Fibroblast of lung (primary cell): ENCODE data around the gene MCM8. TPM values are rescaled to one million over a fixed set of nuclear protein-coding genes. Genes with fewer than 3 reads are reported as not detected.

Experiments
- DNase-seq, 2 donors: peaks; one replicate each; pipeline versions ENCODE4 v3.0.0 to v3.0.0-alpha.2; 2010; ENCODE audit warnings: low read depth in 2 of 2
- H2AFZ ChIP-seq: 2 replicates; pipeline ENCODE4 v1.5.1; 2012; ENCODE audit warnings: low read length, control low read depth, inconsistent platforms
- H3K27ac ChIP-seq: 2 replicates; pipeline ENCODE4 v1.5.1; 2011; ENCODE audit warnings: low read length, control low read depth; ENCODE audit not compliant: insufficient read depth
- H3K27me3 ChIP-seq: 2 replicates; pipeline ENCODE4 v1.5.1; 2011; ENCODE audit warnings: mild to moderate bottlenecking, low read length; ENCODE audit not compliant: control insufficient read depth, insufficient read depth
- H3K36me3 ChIP-seq: 2 replicates; pipeline ENCODE4 v1.5.1; 2011; ENCODE audit warnings: low read length; ENCODE audit not compliant: control insufficient read depth, insufficient read depth
- H3K4me1 ChIP-seq: 2 replicates; pipeline ENCODE4 v1.5.1; 2011; ENCODE audit warnings: low read length; ENCODE audit not compliant: control insufficient read depth, insufficient read depth; ENCODE audit errors: extremely low read depth
- H3K4me2 ChIP-seq: 2 replicates; pipeline ENCODE4 v1.5.1; 2011; ENCODE audit warnings: low read length, control low read depth; ENCODE audit not compliant: insufficient read depth; ENCODE audit errors: extremely low read depth
- H3K4me3 ChIP-seq, 4 experiments: fragments of 200-600 bp in 1 of 4; sonication (generic) in 1 of 4; replicated peaks in 1 of 4; 2 replicates each; pipeline ENCODE4 v1.5.1; 2011 to 2016; ENCODE audit warnings: low read length in 4 of 4, low read depth in 3 of 4, mild to moderate bottlenecking in 3 of 4, control low read depth in 2 of 4, inconsistent platforms in 1 of 4, mixed read lengths in 1 of 4; ENCODE audit not compliant: insufficient read depth in 1 of 4; ENCODE audit errors: control extremely low read depth in 1 of 4
- H3K79me2 ChIP-seq: 2 replicates; pipeline ENCODE4 v1.5.1; 2012; ENCODE audit warnings: mild to moderate bottlenecking, low read length, inconsistent platforms; ENCODE audit not compliant: control insufficient read depth, insufficient read depth
- H3K9ac ChIP-seq: 2 replicates; pipeline ENCODE4 v1.5.1; 2011; ENCODE audit warnings: mild to moderate bottlenecking, low read length, control low read depth; ENCODE audit not compliant: insufficient read depth
- H3K9me3 ChIP-seq: 2 replicates; pipeline ENCODE4 v1.5.1; 2012; ENCODE audit warnings: low read depth, low read length; ENCODE audit not compliant: control insufficient read depth, insufficient read depth
- H4K20me1 ChIP-seq: 2 replicates; pipeline ENCODE4 v1.5.1; 2011; ENCODE audit warnings: low read length; ENCODE audit not compliant: control insufficient read depth, insufficient read depth; ENCODE audit errors: extremely low read depth
- EZH2 ChIP-seq: IDR thresholded peaks from 2 replicates; pipeline ENCODE4 v1.5.1; 2012; ENCODE audit warnings: low read length, control low read depth, mild to moderate bottlenecking; ENCODE audit errors: missing control alignments
- polyA plus RNA-seq, 2 donors: library from polyadenylated mRNA; depleted of rRNA in 1 of 2; stranded (reverse) in 1 of 2; unstranded in 1 of 2; fragments of >200 nt; gene quantifications; 2 replicates each; pipeline ENCODE4 v1.2.1, GENCODE V29; 2011 to 2012; ENCODE audit warnings: missing spikeins in 1 of 2
- total RNA-seq: library from RNA; depleted of rRNA; stranded (reverse); fragments of >200 nt; gene quantifications from 2 replicates; pipeline ENCODE4 v1.2.1, GENCODE V29; 2014
- TF ChIP-seq, protein P1 (sequence below), 2 donors: IDR thresholded peaks in 1 of 2; conservative IDR thresholded peaks in 1 of 2; 1 replicate in 1 of 2; 2 replicates in 1 of 2; pipeline ENCODE4 v1.5.1; 2011 to 2012; ENCODE audit warnings: low read length in 2 of 2, control low read depth in 1 of 2, inconsistent platforms in 1 of 2, low read depth in 1 of 2, mild to moderate bottlenecking in 1 of 2

MCM8 gene
- total and polyA plus RNA-seq, 2 donors (not counting 1 experiment from before 2014, with no cell fraction given): 4.8 to 5.4 TPM

DNA sequence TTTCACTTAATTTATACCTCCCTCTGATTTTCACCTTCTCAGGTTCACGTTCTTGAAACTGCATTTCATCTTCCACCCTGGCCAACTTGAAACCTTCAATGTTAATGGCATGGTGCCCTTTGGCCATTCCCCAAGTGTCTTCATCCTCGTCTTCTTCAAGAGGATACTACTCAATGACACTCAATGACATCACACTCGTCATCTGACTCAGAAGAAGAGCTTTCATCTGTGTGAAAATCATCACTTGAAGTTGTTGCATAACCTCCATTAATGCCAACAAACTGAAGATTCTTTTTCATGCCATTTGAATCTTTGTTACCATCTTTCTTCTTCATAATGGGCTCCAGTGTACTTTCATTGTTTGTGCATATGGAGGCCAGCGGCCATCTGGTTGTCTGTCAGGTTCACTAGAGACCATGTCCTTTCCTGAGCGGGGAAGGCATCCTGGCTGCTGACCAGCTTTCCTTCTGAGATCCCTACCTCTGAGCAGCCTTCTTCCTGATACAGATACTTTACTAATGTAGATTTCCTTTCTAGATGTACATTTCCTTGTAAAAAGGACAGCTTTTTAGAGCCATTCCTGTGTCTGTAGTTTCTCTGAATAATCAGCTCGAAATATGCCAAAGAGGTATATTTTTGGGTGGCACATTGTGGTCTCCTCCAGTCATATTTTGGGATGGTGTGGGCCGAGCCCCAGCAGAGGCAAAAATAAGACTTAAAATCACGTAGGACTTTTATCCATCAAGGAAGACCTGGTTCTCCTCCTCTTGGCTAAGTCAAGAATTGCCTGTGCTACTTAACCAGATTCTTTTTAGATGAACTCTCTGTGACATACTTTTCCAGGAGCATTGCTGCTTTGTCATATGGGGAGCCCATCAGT is 21.4 kb upstream of the MCM8 start:
- Histone ChIP-seq H3K4me2 (no peak overlapping the region), H3K79me2 (no peaks in the 10 kb centered on the region), H3K9ac (no peak overlapping the region), H4K20me1 (no peaks in the 10 kb centered on the region), H3K9me3 (no peaks in the 10 kb centered on the region), H3K27me3 (peaks cover 2% of the 10 kb centered on the region), H3K4me3 (no peak overlapping the region), H2AFZ (no peak overlapping the region), H3K27ac (no peak overlapping the region), H3K36me3 (no peaks in the 10 kb centered on the region), H3K4me1 (no peaks in the 10 kb centered on the region)
- TF ChIP-seq, protein P1, sequence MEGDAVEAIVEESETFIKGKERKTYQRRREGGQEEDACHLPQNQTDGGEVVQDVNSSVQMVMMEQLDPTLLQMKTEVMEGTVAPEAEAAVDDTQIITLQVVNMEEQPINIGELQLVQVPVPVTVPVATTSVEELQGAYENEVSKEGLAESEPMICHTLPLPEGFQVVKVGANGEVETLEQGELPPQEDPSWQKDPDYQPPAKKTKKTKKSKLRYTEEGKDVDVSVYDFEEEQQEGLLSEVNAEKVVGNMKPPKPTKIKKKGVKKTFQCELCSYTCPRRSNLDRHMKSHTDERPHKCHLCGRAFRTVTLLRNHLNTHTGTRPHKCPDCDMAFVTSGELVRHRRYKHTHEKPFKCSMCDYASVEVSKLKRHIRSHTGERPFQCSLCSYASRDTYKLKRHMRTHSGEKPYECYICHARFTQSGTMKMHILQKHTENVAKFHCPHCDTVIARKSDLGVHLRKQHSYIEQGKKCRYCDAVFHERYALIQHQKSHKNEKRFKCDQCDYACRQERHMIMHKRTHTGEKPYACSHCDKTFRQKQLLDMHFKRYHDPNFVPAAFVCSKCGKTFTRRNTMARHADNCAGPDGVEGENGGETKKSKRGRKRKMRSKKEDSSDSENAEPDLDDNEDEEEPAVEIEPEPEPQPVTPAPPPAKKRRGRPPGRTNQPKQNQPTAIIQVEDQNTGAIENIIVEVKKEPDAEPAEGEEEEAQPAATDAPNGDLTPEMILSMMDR (conservative IDR thresholded peaks at IDR 0.05 in 1 of 2, IDR thresholded peaks at IDR 0.05 in 1 of 2; ENCODE audit: low read depth in 1 of 2, low read length in 2 of 2): no peak
- no peak for TF ChIP-seq EZH2
- DNase-seq: no peak

- Histone ChIP-seq H3K9ac (no peak overlapping the region), H2AFZ (no peak overlapping the region), H4K20me1 (peaks cover 2% of the 10 kb centered on the region), H3K36me3 (no peaks in the 10 kb centered on the region), H3K4me2 (no peak overlapping the region), H3K27me3 (no peaks in the 10 kb centered on the region), H3K9me3 (no peaks in the 10 kb centered on the region), H3K4me1 (no peaks in the 10 kb centered on the region), H3K4me3 (no peak overlapping the region), H3K79me2 (no peaks in the 10 kb centered on the region), H3K27ac (no peak overlapping the region)
- DNase-seq: no peak
- TF ChIP-seq EZH2: no peak
- TF ChIP-seq, protein P1 (conservative IDR thresholded peaks at IDR 0.05 in 1 of 2, IDR thresholded peaks at IDR 0.05 in 1 of 2; ENCODE audit: low read depth in 1 of 2, low read length in 2 of 2): no peak
Observed at GRCh38 chr20:5931411-5931810, 19.0 kb upstream of the MCM8 start.

GRCh38 chr20:5932796-5933195 is 17.7 kb upstream of the MCM8 start:
- no peaks in the 10 kb centered on the region for H3K36me3 ChIP-seq
- no peaks in the 10 kb centered on the region for H3K79me2 ChIP-seq
- H3K4me1 ChIP-seq: no peaks in the 10 kb centered on the region
- H2AFZ ChIP-seq: no peak overlapping the region
- H3K27ac ChIP-seq: no peak overlapping the region
- no peaks in the 10 kb centered on the region for H3K9me3 ChIP-seq
- H3K9ac ChIP-seq: no peak overlapping the region
- no peaks in the 10 kb centered on the region for H3K27me3 ChIP-seq
- DNase-seq: no peak
- TF ChIP-seq, protein P1 (conservative IDR thresholded peaks at IDR 0.05 in 1 of 2, IDR thresholded peaks at IDR 0.05 in 1 of 2; ENCODE audit: low read depth in 1 of 2, low read length in 2 of 2): no peak
- no peak for TF ChIP-seq EZH2
- peaks cover 2% of the 10 kb centered on the region for H4K20me1 ChIP-seq
- H3K4me2 ChIP-seq: no peak overlapping the region
- no peak overlapping the region for H3K4me3 ChIP-seq
